Measurements from ENCODE around the gene SH2D3C.

DNA sequence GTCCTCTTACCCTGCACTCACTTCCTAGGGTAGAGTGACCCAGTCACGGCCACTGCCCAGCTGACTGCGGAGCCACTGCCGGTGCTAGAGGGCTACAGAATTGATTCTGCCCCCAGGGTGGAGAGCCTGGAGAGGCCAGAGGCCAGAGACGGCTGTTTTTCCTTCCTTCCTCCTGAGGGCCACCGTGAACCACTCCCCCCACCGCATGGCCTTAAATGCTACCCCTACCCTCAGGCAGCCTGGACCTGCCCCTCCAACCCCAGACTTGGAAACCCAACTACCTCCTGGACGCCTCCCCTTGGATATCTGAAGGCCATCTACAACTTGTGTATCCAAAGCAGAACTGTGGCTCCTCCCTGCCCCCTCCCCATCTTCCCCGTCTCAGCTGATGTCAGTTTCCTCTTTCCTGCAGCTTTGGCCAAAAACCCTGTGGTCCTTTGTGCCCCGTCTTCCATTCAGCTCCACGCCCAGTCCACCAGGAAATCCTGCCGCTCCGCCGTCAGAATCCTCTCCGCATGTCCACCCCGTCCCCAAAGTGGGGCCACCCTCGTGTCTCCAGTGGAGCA, 16.3 kb downstream of the SH2D3C start:
- TF ChIP-seq, protein P1, sequence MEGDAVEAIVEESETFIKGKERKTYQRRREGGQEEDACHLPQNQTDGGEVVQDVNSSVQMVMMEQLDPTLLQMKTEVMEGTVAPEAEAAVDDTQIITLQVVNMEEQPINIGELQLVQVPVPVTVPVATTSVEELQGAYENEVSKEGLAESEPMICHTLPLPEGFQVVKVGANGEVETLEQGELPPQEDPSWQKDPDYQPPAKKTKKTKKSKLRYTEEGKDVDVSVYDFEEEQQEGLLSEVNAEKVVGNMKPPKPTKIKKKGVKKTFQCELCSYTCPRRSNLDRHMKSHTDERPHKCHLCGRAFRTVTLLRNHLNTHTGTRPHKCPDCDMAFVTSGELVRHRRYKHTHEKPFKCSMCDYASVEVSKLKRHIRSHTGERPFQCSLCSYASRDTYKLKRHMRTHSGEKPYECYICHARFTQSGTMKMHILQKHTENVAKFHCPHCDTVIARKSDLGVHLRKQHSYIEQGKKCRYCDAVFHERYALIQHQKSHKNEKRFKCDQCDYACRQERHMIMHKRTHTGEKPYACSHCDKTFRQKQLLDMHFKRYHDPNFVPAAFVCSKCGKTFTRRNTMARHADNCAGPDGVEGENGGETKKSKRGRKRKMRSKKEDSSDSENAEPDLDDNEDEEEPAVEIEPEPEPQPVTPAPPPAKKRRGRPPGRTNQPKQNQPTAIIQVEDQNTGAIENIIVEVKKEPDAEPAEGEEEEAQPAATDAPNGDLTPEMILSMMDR (IDR thresholded peaks at IDR 0.05; ENCODE audit: poor library complexity, severe bottlenecking) = no peak
- TF ChIP-seq EP300 (conservative IDR thresholded peaks at IDR 0.05; ENCODE audit: poor library complexity, severe bottlenecking) (no peak), MXI1 (conservative IDR thresholded peaks at IDR 0.05; ENCODE audit: poor library complexity, severe bottlenecking) (no peak)
